NCI-H1048 (cell line): ENCODE measurements around the gene RIPOR2.
"Not testable (repeated sequence)": the region's sequence is repeated elsewhere in the genome, so short reads cannot be mapped to it uniquely, and the experiment has no call there.

ENCODE experiments used
- DNase-seq: peaks from one replicate; lab custom pipeline; 2025; lab: John Stamatoyannopoulos, UW

Gene RIPOR2

DNA sequence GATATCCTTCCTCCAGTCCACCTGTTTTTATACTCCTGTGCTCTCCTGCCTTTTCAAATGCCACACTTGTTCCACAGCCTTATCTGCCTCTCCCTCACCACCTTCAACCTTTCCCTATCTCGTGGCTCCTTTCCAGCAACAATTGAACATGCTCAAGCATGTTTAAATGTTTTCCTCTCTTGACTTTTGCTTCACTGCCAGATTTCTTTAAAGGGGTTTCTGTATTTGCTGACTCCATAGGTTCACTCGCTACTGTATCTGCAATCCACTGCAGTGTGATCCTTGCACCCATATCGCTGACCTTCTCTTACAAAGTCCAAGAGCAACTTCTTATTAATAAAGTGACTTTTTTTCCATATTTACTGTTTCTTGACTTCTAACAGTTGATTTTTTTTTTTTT lies 172.2 kb downstream of the RIPOR2 start:
- no peak for DNase-seq

DNA sequence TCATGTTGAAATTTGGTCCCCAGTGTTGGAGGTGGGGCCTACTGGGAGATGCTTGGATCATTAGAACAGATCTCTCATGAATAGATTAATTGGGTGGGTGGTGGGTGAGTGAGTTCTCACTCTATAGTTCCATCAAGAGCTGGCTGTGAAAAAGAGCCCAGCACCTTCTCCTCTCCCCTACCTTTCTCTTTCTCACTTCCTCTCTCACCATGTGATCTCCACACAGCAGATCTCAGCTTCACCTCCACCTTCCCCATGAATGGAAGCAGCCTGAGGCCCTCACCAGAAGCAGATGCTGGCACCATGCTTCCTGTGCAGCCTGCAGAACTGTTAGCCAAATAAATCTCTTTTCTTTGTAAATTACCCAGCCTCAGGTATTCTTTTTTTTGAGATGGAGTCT lies 173.9 kb downstream of the RIPOR2 start:
- no peak for DNase-seq

DNA sequence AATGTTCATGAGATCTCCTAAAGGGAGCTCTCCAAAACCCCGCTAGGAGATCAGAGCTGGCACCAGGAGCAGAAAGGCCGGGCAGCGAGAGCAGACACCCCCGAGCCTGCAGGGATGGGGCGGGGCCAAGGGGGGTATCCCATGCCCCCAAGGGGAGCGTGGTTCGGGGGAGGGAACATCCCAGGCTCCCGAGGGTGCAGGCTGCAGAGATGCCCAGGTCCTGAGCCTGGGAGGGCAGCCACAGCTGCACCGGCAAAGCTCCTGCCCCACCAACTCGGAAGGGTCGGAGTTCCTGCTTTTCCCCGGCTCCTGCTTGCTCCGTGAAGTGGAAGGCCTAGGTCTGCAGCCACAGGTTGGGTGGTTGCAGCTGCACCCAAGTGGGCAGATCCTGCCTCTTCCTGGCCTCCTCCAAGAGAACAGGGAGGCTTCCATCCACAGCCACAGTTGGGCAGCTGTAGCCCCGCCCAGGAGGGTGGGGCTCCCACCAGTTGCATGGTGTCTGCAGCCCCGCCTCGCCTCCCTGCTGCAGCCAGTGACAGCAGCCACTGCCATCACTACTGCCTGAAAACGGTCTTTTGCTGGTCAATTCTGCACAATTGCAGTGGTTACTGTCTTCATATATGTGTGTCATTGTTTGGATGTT lies 174.4 kb downstream of the RIPOR2 start:
- DNase-seq = no peak

DNA sequence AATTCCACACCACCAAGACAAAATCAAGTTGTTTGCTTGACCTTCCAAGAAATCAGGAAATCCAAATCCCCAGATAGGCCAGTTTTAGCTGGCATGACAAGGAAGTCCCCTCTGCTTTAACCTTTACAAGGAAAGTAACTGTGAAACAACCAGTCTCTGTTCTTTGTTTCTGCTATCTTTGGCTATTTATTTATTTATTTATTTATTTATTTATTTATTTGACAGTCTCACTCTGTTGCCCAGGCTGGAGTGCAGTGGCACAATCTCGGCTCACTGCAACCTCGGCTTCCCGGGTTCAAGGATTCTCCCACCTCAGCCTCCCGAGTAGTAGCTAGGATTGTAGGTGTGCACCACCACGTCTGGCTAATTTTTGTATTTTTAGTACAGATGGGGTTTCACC lies 175.6 kb downstream of the RIPOR2 start:
- DNase-seq = no peak

DNA sequence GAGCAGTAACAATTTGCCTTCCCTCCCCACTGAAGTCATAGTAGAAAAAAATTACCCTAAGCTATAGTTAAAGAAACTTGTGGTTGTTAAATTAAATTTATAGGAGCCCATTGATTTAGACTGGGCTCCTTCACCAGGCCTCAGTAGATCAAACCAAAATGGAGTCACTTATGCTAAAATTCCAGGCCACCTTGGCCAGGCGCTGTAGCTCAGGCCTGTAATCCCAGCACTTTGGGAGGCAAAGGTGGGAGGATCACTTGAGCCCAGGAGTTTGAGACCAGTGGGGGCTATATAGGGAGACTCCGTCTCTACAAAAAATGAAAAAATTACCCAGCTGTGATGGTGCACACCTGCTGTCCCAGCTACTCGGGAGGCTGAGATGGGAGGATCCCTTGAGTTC lies 176.0 kb downstream of the RIPOR2 start:
- no peak for DNase-seq

DNA sequence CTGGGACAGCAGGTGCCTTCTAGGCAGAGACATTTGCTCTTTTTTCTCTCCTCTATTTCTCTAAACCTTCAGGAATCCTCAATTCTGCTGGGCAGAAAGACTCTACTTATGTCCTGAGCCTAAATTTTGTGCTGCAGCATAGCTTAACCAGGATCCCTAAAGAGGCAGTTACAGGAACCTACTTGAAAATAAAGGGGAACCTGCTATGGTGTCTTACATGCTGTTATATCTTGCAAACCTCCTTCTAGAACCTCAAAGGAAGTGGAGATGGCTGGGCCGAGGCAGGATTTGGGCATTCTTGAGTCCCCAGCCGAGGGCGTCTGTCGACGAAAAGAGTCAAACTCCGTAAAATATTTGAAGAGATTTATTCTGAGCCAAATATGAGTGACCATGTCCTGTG lies 178.1 kb downstream of the RIPOR2 start:
- no peak for DNase-seq

DNA sequence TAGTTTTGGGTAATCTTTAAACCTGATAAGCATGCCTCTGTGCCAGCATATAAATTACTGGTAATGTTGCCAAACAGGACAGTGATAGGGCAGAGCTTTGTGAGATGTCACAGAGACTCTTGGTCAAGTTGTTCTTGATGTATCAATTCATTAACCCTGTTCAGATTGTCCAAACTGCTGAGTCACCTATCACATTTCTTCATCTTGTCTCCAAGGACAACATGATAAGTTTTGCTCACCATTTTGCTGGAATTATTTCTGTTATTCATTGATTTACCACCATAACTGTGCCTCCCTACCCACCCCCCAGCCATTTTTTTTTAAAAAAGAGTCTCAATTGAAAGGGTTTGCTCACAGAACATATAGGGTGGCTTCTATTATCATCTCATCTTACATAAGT lies 180.5 kb downstream of the RIPOR2 start:
- DNase-seq = no peak

DNA sequence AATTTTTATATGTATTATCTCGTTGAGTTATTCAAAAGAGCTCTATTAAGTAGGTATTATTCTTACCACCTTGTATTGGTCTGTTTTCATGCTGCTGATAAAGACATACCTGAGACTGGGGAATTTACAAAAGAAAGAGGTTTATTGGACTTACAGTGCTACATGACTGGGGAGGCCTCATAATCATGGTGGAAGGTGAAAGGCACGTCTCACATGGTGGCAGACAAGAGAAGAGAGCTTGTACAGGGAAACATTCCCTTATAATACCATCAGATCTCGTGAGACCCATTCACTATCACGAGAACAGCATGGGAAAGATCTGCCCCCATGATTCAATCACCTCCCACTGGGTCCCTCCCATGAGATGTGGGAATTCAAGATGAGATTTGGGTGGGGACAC lies 181.4 kb downstream of the RIPOR2 start:
- not testable (repeated sequence) for DNase-seq
